AG10803 (cell line): Measurements from ENCODE around the gene ACTRT2.

ENCODE experiments used
- DNase-seq: peaks from one replicate; pipeline ENCODE4 v3.0.0; 2010; ENCODE audit warnings: low read depth
- H3K4me3 ChIP-seq: 2 replicates; pipeline ENCODE4 v1.5.1; 2011; ENCODE audit warnings: mild to moderate bottlenecking, low read length, control low read depth
- TF ChIP-seq, protein P1 (sequence below): conservative IDR thresholded peaks from 2 replicates; pipeline ENCODE4 v1.5.1; 2011; ENCODE audit warnings: mild to moderate bottlenecking, low read length, control low read depth, inconsistent platforms

ACTRT2 gene

GRCh38 chr1:3004285-3005205 is 16.7 kb upstream of the ACTRT2 start:
- no peak overlapping the region for H3K4me3 ChIP-seq
- TF ChIP-seq, protein P1, sequence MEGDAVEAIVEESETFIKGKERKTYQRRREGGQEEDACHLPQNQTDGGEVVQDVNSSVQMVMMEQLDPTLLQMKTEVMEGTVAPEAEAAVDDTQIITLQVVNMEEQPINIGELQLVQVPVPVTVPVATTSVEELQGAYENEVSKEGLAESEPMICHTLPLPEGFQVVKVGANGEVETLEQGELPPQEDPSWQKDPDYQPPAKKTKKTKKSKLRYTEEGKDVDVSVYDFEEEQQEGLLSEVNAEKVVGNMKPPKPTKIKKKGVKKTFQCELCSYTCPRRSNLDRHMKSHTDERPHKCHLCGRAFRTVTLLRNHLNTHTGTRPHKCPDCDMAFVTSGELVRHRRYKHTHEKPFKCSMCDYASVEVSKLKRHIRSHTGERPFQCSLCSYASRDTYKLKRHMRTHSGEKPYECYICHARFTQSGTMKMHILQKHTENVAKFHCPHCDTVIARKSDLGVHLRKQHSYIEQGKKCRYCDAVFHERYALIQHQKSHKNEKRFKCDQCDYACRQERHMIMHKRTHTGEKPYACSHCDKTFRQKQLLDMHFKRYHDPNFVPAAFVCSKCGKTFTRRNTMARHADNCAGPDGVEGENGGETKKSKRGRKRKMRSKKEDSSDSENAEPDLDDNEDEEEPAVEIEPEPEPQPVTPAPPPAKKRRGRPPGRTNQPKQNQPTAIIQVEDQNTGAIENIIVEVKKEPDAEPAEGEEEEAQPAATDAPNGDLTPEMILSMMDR, result no peak
- DNase-seq, result no peak

DNA sequence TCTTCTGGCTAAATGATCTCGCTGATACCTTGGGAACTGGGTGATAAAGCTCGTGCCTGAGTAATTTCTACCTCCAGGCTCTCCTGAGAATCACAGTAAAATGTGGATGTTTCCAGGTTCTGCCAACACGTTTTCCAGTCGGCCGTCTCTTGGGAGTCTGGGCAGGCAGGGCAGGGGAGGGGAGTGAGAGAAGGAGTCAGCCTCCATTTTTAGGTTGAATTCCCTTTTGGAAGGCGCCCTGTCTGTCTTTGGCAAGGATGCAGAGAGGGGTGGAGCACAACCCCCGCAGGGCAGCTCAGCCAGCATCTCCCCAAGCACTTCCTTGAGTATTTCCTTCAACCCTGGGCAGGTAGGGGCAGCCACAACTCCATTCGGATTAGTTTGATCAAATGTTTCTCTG is 15.5 kb upstream of the ACTRT2 start:
- no peak overlapping the region for H3K4me3 ChIP-seq
- no peak for DNase-seq

GRCh38 chr1:3007298-3008147 is 13.7 kb upstream of the ACTRT2 start:
- TF ChIP-seq, protein P1, result no peak
- no peak overlapping the region for H3K4me3 ChIP-seq
- DNase-seq, result no peak

More for the DNA sequence above, 15.5 kb upstream of the ACTRT2 start:
- TF ChIP-seq, protein P1, result no peak

DNA sequence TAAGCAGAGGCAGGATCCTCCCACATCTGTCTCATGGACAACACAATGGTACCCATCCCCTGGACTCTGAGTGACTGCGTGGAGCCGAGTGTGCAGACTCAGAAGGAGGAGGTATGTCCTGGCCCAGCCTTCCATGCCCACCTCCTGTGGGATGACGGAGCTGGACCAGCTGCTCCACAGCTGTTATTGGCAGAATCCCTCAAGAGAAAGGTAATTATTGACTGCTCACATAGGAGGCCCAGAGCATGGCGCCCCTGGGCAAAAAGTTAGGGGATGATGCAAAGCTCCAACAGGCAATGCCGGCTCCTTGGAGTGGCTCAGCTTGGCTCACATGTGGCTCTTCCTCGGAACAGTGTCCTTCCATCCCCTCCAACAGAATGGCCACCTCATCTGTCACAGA is 12.2 kb upstream of the ACTRT2 start:
- TF ChIP-seq, protein P1, result no peak
- no peak for DNase-seq
- no peak overlapping the region for H3K4me3 ChIP-seq

- DNase-seq, result no peak
- no peak overlapping the region for H3K4me3 ChIP-seq
- TF ChIP-seq, protein P1, result no peak
Observed at GRCh38 chr1:3009556-3009955, 11.7 kb upstream of the ACTRT2 start.

DNA sequence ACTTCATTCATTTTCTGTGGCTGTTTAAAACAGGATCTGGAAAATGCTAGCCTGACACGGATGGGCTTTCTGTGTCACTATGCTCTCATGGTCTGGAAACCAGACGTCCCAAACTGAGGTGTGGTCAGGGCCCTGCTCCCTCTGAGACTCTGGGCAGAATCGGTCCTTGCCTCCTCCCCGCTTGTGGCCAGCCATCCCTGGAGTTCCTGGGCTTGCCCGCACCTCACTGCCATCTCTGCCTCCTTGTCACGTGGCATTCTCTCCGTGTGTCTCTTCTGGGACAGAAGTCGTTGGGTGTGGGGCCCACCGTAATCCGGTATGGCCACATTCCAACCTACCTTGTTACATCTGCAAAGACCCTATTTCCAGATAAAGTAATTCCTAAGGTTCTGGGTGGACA is 10.1 kb upstream of the ACTRT2 start:
- no peak for DNase-seq
- TF ChIP-seq, protein P1, result no peak
- H3K4me3 ChIP-seq, result no peak overlapping the region
